Breast epithelium (tissue), 4 donors: ENCODE data around the gene PTRH2. TPM values are rescaled to one million over a fixed set of nuclear protein-coding genes. Genes with fewer than 3 reads are reported as not detected.

Experiments used
- DNase-seq, 2 donors: peaks; one replicate each; pipeline ENCODE4 v3.0.0-alpha.2; 2019; ENCODE audit warnings: low spot score in 2 of 2
- H3K27ac ChIP-seq, 2 donors: fragments of 200-600 bp; sonication (generic) in 1 of 2; one replicate each; pipeline ENCODE4 v1.5.1; 2016 to 2019; ENCODE audit warnings: mild to moderate bottlenecking in 1 of 2
- H3K27me3 ChIP-seq, 2 donors: fragments of 200-600 bp; sonication (generic) in 1 of 2; one replicate each; pipeline versions ENCODE4 v1.5.1 to v1.6.0; 2017 to 2019; ENCODE audit warnings: control low read depth in 1 of 2, mild to moderate bottlenecking in 1 of 2
- H3K36me3 ChIP-seq: fragments of 200-600 bp; one replicate; pipeline ENCODE4 v1.5.1; 2019
- H3K4me1 ChIP-seq, 2 donors: fragments of 200-600 bp; sonication (generic); one replicate each; pipeline ENCODE4 v1.5.1; 2016 to 2019; ENCODE audit warnings: control low read depth in 1 of 2
- H3K4me3 ChIP-seq, 3 donors: fragments of 200-600 bp; sonication (generic); 1 replicate in 2 of 3; 2 replicates in 1 of 3; pipeline ENCODE4 v1.5.1; 2016 to 2019; ENCODE audit warnings: mild to moderate bottlenecking in 3 of 3, moderate library complexity in 2 of 3
- H3K9me3 ChIP-seq, 2 donors: fragments of 200-600 bp; sonication (generic) in 1 of 2; one replicate each; pipeline ENCODE4 v1.5.1; 2016 to 2019; ENCODE audit warnings: control low read depth in 1 of 2
- POLR2A ChIP-seq: fragments of 450-650 bp; IDR thresholded peaks from one replicate; pipeline ENCODE4 v1.6.1; 2016; ENCODE audit warnings: antibody characterized with exemption, mild to moderate bottlenecking, moderate library complexity
- POLR2AphosphoS5 ChIP-seq, 3 donors: sonication (generic); formaldehyde crosslinking; IDR thresholded peaks; one replicate each; pipeline ENCODE4 v1.6.1; 2017; ENCODE audit warnings: antibody characterized with exemption in 3 of 3
- intact Hi-C: fragments of 100-400 bp; cut with DNase I; formaldehyde crosslinking; loops from one replicate; pipeline ENCODE4 v1.15.1; 2023; ENCODE audit warnings: low total_unique reads
- total RNA-seq, 3 donors: library from RNA; depleted of rRNA; stranded (reverse); fragments of >200 nt; gene quantifications; one replicate each; pipeline ENCODE4 v1.1.0, GENCODE V29; 2016
- TF ChIP-seq, protein P1 (sequence below), 3 donors: fragments of 450-650 bp; IDR thresholded peaks; one replicate each; pipeline ENCODE4 v1.5.1; 2016 to 2017; ENCODE audit warnings: antibody characterized with exemption in 3 of 3, mild to moderate bottlenecking in 3 of 3, moderate library complexity in 3 of 3

PTRH2 gene
- total RNA-seq, 3 donors from 2014 or later, result 21.0 to 27.7 (median 26.5) TPM

DNA sequence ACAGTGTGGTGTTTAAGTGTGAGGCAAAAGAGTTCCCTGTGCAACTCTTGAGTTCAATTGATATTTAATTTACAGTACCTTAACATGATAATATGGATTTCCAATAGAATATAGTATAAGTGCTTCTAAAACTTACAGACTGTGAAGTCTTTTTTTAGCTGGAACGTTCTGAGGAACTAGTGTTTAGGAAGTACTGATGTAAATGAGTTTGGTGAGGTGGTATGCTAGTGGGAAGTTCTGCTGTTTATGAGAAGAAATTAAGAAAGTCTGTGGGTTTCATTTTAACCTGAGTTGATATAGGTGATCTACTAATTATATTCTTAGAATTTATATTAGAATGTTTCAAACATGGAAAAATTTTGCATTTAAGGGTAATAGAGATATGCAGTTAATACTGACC, 32.0 kb downstream of the PTRH2 start:
- peaks cover 15% of the 10 kb centered on the region for H3K36me3 ChIP-seq
- DNase-seq, result no peak
- H3K27ac ChIP-seq, result no peak overlapping the region
- H3K4me1 ChIP-seq, result no peaks in the 10 kb centered on the region
- no peak overlapping the region for H3K4me3 ChIP-seq
- intact Hi-C loops, result no loop called here
- H3K9me3 ChIP-seq, result no peaks in the 10 kb centered on the region
- TF ChIP-seq POLR2A, result no peak
- TF ChIP-seq, protein P1, sequence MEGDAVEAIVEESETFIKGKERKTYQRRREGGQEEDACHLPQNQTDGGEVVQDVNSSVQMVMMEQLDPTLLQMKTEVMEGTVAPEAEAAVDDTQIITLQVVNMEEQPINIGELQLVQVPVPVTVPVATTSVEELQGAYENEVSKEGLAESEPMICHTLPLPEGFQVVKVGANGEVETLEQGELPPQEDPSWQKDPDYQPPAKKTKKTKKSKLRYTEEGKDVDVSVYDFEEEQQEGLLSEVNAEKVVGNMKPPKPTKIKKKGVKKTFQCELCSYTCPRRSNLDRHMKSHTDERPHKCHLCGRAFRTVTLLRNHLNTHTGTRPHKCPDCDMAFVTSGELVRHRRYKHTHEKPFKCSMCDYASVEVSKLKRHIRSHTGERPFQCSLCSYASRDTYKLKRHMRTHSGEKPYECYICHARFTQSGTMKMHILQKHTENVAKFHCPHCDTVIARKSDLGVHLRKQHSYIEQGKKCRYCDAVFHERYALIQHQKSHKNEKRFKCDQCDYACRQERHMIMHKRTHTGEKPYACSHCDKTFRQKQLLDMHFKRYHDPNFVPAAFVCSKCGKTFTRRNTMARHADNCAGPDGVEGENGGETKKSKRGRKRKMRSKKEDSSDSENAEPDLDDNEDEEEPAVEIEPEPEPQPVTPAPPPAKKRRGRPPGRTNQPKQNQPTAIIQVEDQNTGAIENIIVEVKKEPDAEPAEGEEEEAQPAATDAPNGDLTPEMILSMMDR (IDR thresholded peaks at IDR 0.05), result no peak
- TF ChIP-seq POLR2AphosphoS5 (IDR thresholded peaks at IDR 0.05), result no peak
- no peaks in the 10 kb centered on the region for H3K27me3 ChIP-seq

DNA sequence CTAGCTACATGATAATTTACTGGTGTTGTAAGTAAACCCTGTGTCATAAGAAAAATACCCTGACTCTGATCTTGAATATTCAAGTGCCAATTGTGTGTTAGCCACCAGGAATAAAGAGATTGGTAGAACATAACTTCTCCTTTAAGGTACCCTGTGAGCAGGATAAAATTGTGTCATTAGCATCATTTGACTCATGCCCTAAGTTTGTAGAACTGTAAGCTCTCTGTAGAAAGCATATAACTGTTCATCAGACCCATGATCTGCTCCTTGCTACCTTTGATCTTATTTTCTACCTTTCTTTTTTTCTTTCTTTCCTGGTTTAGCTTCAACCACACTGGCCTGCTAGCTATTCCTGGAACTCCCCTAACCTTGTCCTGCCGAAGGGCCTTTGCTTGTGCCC, 35.8 kb downstream of the PTRH2 start:
- Histone ChIP-seq H3K9me3 (no peaks in the 10 kb centered on the region), H3K4me1 (no peaks in the 10 kb centered on the region), H3K4me3 (no peak overlapping the region), H3K27ac (no peak overlapping the region), H3K36me3 (peaks cover 9% of the 10 kb centered on the region), H3K27me3 (no peaks in the 10 kb centered on the region)
- intact Hi-C loops, result no loop called here
- TF ChIP-seq POLR2AphosphoS5 (IDR thresholded peaks at IDR 0.05) (no peak), POLR2A (no peak)
- TF ChIP-seq, protein P1 (IDR thresholded peaks at IDR 0.05), result no peak
- DNase-seq, result no peak

DNA sequence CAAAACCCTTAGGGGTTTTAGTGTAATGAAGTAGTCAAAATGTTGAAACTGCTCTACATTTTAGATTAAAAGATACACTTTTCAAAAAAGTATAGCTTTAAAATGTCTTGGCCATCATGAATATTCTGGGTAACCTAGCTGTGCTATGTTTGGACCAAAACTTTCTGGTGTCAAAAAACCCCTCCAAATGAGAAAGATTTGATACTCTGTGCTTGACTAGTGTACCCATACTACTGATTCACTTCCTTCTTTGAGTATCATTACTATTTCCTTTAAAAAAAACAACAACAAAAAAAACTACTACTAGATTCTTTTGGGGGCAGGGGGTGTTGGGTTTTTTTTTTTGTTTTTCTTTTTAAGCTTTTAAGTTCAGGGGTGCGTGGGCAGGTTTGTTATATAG, 37.3 kb downstream of the PTRH2 start:
- H3K4me1 ChIP-seq, result no peaks in the 10 kb centered on the region
- H3K36me3 ChIP-seq, result peaks cover 6% of the 10 kb centered on the region

DNA sequence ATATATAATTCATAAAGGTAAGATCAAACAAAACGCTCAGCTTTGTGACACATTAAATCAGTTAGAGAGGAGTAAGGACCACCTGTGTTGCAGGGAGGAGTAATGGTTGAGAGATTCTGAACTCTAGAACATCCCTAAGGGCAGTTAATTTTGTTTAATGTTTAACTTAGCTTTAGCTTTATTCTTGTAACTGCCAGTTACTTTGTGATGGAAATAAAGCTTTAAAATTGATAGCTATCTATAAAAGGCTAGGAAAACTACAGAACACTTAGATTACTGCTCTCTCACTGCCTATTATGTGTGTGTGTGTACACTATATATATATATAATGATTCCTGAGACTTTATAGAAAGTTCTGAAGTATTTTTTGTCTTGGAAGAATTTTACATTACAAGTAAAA, 37.8 kb downstream of the PTRH2 start:
- no peaks in the 10 kb centered on the region for H3K9me3 ChIP-seq
- H3K27me3 ChIP-seq, result no peaks in the 10 kb centered on the region
- no peak for DNase-seq
- H3K4me3 ChIP-seq, result no peak overlapping the region
- H3K4me1 ChIP-seq, result no peaks in the 10 kb centered on the region
- intact Hi-C loops, result no loop called here
- peaks cover 1% of the 10 kb centered on the region for H3K36me3 ChIP-seq
- TF ChIP-seq POLR2A, result no peak
- no peak for TF ChIP-seq POLR2AphosphoS5 (IDR thresholded peaks at IDR 0.05)
- TF ChIP-seq, protein P1 (IDR thresholded peaks at IDR 0.05), result no peak
- H3K27ac ChIP-seq, result no peak overlapping the region

More for the DNA sequence above, 37.3 kb downstream of the PTRH2 start:
- intact Hi-C loops, result no loop called here
- no peak for DNase-seq
- Histone ChIP-seq H3K27ac (no peak overlapping the region), H3K9me3 (no peaks in the 10 kb centered on the region), H3K27me3 (no peaks in the 10 kb centered on the region), H3K4me3 (no peak overlapping the region)
- TF ChIP-seq POLR2AphosphoS5 (IDR thresholded peaks at IDR 0.05) (no peak), POLR2A (no peak)
- TF ChIP-seq, protein P1 (IDR thresholded peaks at IDR 0.05), result no peak

DNA sequence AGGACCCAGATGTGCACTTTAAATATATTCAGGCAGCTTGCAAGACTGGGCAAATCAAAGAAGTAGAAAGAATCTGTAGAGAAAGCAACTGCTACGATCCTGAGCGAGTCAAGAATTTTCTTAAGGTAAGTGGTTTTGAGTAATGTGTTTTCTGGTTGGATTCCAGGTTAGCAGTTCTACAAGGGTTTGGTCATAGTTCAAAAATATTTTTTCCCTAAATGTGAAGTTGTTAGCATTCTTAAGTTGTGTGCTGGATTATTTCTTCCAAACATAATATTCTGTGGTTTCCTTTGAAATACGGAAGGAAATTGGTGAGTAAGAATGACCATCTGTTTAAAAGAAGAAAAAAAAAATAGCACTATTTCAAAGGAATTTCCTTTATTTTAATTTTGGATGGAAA, 38.4 kb downstream of the PTRH2 start:
- H3K36me3 ChIP-seq, result no peaks in the 10 kb centered on the region
- TF ChIP-seq, protein P1 (IDR thresholded peaks at IDR 0.05), result no peak
- no peak for TF ChIP-seq POLR2A
- H3K9me3 ChIP-seq, result no peaks in the 10 kb centered on the region
- no peaks in the 10 kb centered on the region for H3K4me1 ChIP-seq
- intact Hi-C loops, result no loop called here
- H3K4me3 ChIP-seq, result no peak overlapping the region
- H3K27ac ChIP-seq, result peak overlapping the region in 1 of 2 donors; percentile 30
- no peaks in the 10 kb centered on the region for H3K27me3 ChIP-seq
- no peak for DNase-seq
